Measurements from ENCODE around the gene RPS25.
"Not testable (repeated sequence)": the region's sequence is repeated elsewhere in the genome, so short reads cannot be mapped to it uniquely, and the experiment has no call there.

The RPS25 gene

DNA sequence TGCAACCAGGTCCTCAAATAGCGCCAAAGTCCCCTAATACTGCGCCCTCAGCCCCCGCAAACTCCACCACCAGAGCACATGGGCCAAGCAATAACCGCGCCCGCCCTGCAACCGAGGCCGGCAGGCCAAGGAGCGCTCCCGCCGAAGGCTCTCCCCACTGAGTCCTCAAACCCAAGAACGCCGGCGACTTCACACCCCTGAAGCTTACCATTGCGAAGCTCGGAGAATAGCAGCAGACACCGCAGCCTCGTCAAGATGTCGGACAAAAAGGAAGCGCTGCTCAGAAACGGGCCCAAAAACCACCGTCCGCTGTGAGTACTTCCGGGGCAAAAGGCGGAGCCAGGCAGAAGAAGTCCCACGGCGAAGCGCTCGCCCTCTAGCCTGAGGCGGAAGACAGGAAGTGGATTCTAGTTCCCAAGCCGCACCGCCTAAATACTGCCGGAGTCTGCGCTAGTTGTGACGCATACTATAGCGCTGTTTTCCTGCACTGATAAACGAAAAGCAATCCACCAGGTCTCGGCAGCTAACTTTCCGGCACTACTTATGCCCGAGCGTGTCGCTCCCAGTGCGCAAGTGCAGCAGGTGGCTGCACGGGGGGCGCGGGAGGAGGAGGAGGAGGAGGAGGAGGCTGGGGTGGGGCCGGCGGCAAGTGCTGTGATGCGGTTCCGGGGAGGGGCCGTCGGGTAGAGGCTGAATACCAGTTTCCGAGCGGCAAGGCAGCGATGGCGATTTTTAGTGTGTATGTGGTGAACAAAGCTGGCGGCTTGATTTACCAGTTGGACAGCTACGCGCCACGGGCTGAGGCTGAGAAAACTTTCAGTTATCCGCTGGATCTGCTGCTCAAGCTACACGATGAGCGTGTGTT is at the start of gene RPS25, which contains the start of gene TRAPPC4:
Gene RPS25 (minus strand): TSS at position 270 of the 865 bp plus-strand sequence. CDS start 59 bp downstream, at position 211.
Gene TRAPPC4 (plus strand): TSS at position 693 of the 865 bp plus-strand sequence. CDS start 30 bp downstream, at position 723.
- peak; percentile 97 for DNase-seq

DNA sequence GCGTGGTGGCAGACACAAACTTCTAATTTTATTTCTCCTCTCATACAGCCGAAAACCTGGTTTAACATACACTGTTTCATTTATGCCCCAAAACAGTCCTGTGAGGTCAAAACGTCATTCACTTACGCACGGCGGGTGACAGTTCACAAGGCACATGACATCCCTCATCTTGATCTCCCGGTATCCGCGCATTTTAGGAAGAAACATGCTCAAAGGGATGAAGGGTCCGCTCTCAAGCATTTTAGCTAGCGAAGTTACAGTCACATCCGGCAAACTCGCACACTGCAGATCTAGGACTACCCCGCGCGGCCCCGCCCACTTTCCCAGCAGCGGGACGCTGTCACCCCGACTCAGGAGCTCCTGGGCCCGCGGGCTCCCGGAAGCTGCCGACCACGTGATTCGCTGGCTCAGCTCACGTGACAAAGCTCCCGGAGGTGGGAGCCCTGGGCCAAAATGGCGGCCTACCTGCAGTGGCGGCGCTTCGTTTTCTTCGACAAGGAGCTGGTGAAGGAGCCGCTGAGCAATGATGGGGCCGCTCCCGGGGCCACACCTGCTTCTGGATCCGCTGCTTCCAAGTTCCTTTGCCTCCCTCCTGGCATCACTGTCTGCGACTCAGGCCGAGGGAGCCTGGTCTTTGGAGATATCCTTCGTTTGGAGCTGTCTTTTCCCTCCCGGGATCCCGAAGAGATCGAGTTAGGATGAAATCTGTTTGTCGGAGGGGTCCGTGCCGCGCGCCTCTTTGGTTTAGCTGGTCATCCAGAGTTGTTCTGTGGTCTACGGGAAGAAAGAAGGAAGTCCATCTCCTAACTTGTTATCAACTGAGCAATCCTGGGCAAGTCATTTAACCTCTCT is 49.5 kb upstream of the RPS25 start, which contains the start of gene VPS11:
Gene VPS11 (plus strand): TSS at position 448 of the 852 bp plus-strand sequence. CDS start 6 bp downstream, at position 454.
- DNase-seq = peak; percentile 99

DNA sequence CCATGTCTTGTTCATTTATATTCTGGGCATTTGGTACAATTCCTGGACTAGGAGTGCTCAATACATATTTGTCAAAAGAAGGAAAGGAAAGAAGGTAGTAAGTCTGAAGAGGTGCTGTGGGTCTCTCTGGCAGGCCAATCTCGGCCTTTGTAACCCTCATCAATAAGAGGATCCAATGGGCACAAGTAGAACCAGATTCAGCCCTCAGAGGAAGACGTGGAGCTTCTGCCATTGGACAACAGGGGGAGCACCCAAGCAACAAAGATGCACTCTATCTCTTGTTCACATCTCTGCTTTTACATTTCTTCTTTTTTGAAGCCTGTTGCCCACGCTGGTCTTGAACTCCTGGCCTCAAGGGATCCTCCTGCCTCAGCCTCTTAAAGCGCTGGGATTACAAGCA is 47.2 kb upstream of the RPS25 start:
- peak; percentile 63 for DNase-seq

DNA sequence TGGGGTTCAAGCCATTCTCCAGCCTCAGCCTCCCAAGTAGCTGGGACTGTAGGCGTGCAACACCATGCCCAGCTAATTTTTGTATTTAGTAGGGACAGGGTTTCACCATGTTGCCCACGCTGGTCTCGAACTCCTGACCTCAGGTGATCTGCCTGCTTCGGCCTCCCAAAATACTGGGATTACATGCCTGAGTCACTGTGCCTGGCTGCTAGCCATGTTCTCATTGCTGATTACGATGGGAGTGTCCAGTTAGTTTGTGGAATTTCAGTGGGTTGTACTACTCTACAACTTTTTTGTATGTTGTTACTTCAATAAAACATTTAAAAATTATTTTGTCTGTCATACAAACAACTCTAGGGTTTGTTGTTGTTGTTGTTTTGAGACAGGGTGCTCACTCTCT is 44.6 kb upstream of the RPS25 start:
- DNase-seq = no peak

DNA sequence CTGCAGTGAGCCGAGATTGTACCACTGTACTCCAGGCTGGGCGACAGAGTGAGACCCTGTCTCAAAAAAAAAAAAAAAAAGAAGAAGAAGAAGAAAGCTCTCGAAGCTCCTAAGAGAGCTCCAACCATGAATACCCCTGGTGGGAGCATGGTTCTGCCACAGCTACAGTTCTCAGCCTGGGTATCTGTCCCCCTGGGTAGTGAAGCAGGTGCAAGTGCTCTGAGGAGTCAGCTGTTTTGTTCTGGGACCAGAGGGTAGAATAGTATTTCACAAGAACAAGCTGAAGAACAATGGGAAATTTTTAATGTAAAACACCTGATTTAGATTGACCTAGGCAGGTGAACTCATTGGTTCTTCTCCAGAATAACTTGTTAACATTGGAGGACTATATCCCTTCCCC is 43.1 kb upstream of the RPS25 start:
- DNase-seq = no peak

DNA sequence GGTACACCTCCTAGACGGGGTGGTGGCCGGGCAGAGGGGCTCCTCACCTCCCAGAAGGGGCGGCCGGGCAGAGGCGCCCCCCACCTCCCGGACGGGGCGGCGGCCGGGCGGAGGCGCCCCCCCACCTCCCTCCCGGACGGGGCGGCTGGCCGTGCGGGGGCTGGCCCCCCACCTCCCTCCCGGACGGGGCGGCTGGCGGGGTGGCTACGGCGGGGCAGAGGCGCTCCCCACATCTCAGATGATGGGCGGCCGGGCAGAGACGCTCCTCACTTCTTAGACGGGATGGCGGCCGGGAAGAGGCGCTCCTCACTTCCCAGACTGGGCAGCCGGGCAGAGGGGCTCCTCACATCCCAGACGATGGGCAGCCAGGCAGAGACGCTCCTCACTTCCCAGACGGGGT is 41.0 kb upstream of the RPS25 start:
- not testable (repeated sequence) for DNase-seq

DNA sequence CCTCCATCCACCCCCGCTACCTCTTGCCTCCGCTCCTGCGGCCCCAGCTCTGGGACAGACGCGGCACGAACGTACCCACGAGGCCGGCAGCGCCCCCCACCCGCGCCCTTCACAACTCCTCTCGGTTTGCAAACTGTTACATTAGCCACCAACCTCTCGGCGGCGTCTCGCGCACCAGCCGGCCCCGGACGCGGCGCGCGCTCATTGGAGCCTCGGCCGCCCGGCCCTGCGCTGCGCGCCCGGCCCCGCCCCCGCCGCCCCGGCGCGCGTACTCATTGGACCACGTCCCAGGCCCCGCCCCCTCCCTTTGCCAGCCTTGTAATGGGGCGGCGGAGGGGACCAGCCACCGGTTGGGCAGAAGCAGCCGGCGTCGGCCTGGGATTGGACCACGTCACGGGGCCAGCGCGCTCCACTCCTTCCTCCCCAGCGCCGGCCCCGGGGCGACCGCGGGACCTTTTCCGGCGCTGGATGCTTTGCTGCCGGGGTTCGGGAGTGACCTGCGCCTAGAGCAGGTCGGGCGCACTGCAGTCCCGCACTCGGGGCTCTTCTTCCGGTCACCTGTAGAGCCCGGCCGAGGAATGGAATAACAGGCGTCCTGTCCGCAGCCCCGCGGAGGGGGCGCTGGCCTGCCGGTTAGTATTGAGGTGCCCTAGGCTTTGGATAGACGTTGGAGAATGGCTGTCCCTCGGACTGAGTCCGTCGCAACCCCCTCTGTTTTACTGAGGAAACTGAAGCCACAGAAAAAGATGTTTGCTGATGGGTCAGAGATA is 39.0 kb upstream of the RPS25 start, which contains the start of gene HYOU1:
Gene HYOU1 (minus strand): TSS at position 206 of the 770 bp plus-strand sequence. CDS start 1,045 bp downstream, outside the sequence.
- DNase-seq = peak; percentile 99

DNA sequence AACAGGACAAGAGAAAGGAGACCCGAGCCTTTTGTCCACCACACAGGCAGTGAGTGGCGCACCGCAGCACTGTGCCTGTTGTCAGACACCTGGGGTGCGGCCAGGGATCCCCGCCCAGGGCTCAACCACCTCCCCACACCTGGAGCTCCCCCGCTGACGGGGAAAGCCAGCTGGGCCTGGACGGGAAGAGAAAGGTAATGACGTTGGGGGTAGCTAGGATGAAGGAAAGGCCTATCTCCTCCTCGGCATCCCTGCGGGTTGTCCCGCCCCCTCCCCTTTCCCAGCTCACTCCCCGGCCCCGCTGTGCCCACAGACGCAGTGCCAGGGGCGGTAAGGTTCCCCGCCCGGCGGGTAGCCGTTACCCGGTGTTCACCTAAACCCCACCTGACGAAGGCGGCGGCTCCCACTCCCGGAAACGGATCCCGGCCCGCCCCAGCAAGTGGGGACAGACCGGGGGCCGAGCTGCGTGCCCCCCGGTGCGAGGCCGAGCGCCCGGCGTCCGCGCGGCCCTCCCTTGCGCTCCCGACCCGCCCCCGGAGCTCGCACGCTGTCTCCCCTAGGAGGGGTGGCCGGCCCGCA is 38.4 kb upstream of the RPS25 start:
- peak; percentile 35 for DNase-seq

DNA sequence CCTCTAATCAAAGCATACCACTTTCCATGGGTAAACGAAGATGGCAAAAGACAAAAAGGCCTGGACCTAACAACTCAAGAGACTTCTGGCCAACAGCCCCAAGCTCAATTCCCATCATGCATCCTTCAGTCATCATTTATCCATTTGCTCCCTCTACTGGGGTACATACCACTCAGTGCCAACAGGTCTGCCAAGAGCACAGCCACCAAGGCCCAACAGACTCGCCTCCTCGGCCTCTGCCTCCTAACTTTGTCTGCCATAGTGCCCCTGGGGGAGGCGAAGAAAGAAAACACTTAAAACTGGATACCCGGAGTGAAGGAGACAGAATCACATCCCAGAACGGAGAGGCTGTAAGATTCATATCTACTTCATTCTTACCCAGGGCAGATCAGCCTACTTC is 37.8 kb upstream of the RPS25 start:
- peak; percentile 53 for DNase-seq

DNA sequence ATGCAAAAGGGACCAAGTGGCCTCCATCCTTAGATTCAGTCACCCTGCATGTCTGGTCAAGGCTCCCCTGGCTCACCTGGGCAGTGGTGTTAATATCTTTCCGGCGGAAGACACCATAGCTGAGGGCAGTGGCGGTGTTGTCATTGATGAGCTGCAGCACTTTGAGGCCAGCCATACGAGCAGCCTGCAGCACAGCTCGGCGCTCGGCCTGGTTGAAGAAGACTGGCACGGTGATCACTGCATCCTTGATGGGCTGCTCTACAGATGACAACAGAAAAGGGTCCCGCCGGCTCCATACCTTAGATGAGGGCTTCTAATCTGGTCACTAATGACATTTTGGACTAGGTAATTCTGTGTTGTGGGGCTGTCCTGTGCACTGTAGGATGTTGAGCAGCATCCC is 36.3 kb upstream of the RPS25 start:
- no peak for DNase-seq

DNA sequence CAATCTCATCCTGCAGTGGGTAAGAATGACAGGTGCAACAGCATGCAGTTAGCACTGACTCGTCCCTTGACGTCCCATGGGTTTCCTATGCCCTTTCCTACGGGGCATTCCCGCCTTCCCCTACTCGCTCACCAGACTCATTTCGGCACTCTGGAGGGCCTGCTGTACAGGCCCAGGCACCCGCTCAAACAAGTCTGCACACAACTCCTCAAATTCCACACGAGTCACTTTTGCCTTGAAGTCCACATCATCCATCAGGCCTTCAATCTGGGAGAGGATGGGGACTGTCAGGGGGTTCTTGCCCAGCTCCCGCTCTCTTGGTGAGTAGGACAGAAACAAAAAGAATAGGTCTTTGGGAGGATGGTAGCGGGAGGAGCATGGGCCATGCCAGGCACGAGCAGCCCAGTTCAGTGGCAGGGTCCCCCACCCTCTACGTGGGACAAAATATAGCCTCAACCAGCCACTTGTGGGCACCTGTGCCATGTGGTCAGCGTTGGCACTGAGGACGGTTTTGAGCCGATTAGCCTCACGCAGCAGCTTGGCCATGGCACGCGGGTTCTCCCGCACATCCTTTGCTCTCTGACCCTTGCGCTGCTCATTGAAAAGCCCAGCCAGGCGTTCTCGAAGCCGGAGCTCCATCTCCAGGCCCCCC is 34.1 kb upstream of the RPS25 start:
- no peak for DNase-seq

DNA sequence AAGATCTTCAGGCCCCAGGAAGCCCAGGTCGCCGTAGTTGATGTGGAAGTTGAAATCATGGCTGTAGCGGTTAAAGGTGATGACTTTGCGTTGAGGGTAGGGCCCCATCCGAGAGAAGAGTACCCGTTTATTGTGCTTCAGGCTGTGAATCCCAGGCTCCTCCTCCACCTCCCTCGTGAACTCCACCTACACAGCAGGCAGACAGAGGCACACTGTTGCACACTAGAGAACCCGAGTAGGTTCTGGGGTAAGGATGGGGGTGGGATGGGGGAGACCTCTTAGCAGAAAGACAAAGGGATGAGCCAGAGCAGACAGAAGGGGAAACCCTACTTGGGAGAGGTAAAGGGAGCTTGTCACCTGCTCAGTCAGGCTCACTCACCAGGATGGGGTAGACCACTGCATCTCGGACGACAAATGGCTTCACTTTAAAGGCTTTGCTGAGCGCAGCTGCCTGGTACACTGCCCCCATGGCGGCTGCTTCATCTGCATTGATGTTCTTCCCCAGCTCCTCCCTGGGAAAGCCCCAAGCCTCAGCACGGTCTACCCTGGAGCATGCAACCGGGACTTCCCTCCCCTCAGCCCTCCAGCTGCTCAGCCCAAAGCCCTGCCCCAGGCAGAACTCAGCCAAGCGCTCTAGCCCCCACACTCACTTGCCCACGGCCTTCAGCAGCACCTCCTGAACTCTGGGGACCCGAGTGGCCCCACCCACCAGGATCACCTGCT is 33.5 kb upstream of the RPS25 start:
- peak; percentile 19 for DNase-seq

DNA sequence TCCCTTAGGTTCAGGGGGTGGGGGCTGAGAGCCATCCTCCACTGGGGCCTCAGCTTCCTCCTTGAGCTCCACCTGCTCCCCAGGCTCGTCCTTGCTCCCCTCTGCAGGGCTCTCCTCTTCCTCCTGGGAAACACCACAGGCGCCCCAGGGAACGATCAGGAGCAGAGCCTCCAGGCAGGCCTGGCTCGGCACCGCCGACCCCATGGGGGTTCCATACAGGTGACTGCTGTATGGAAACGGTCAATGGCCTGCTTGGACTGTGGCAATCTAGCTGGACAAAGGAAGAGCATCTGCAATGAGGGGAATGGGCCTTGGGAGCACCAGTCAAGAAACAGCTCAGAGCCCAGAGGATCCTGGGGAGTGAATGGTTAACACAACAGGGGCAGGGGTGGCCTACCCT is 30.9 kb upstream of the RPS25 start:
- no peak for DNase-seq

DNA sequence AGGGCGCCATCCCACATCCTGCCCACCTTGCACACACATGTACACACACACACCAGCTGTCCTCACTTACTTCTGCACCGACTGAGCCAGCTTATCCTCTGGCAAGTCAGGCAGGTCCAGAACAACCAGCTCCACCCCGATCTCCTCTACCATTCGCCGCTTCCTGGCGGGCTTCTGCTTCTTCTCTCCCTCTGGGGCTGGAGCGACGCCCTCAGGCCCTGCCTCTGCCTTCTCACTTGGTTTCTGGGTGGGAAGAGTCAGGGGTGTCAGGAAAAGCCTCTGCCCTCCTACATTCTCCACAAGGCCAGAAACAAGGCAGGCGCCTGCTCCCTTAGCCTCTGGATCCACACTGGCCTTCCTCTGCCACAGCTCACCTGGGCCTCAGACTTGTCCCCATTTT is 30.5 kb upstream of the RPS25 start:
- DNase-seq = no peak

DNA sequence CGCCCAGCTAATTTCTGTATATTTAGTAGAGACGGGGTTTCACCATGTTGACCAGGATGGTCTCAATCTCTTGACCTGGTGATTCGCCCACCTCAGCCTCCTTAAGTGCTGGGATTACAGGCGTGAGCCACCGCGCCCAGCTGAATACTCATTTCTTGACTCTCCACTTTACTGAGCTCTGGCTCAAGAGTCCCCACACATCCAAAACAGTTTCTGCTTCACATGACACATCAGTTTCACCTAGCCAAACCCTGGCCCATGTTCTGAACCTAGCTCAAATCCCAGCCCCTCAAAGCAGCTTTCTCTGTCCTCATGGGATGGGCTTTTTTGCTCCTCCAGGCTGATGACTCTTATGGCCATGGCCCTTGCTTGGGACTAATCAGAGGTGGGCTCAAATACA is 29.1 kb upstream of the RPS25 start:
- DNase-seq = peak; percentile 36

DNA sequence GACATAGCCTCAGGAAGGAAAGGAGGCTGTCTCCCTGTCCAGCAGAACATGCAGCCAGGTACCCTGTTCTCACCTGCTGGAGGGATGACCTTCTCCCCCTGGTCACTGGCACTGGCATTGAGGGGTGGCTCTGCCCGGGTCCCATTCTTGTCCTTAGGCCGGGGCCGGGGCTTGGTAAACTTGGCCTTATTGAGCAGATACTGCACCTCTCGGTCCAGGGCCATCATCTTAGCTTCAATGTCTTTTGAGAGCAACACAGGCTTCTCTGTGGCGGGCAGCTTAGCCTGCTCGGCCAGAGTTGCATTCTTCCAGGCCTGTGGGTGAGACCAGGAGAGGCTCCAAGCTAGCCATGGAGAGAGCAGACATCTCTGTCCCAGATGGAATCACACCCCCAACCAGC is 28.3 kb upstream of the RPS25 start:
- no peak for DNase-seq

DNA sequence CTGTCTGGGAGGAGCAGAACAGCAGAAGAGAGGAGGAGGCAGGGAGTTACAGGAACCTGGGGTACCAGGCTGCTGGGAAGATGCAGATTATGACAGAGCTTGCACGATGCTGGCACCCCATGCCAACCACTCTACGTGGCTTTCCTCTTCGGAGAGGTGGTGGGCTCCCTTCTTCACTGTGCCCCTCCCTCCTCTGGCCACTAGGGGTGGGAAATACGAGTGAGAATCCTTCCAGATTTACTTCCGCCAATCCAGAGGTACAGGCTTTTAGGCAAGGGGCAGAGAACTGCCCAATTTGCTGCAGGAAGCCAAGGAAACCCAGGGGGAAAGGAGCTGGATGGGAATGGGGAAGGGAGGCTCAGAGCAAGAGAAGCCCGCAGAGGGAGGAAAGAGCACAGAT is 26.6 kb upstream of the RPS25 start:
- DNase-seq = no peak

DNA sequence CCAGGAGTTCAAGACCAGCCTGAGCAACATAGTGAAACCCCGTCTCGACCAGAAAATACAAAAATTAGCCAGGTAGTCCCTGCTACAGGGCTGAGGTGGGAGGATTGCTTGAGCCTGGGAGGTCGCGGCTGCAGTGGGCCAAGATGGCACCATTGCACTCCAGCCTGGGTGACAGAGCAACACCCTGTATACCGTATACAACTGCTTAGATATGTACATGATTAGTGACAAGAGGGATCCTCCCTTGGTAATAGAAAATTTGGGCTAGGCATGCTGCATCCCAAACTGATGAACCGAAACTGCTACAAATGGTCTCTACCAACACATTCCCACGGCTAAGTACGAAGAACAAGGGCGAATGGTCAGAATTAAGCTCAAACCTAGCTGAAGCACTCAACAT is 24.8 kb upstream of the RPS25 start:
- DNase-seq = no peak

DNA sequence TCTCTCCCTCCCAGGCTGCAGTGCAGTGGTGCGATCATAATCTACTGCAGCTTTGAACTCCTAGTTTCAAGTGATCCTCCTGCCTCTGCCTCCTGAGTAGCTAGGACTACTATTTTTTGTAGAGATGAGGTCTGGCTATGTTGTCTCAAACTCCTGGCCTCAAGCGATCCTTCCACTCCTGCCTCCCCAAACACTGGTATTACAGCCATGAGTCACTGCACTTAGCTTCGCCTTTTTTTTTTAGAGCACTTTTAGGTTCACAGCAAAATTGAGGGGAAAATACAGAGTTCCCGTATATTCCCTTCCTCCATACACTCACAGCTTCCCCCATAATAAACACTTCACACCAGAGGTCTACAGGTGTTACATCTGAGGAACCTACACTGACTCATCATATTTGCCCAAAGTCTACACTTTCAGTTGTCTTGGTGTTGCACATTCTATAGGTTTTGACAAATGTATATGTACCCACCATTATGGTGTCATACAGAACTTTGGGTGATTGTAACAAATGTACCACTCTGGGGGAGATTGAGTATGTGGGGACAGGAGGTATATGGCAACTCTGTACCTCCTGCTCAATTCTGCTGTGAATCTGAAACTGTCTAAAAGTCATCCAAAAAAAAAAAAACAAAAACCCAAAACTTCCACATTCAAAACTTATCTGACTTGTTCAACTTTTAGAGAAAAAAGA is 23.8 kb upstream of the RPS25 start:
- no peak for DNase-seq

DNA sequence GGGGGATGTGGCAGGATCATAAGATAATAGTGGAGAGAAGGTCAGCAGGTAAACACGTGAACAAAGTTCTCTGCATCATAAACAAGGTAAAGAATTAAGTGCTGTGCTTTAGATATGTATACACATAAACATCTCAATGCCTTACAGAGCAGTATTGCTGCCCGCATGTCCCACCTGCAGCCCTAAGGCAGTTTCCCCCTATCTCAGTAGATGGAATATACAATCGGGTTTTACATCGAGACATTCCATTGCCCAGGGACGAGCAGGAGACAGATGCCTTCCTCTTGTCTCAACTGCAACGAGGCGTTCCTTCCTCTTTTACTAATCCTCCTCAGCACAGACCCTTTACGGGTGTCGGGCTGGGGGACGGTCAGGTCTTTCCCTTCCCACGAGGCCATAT is 21.3 kb upstream of the RPS25 start:
- not testable (repeated sequence) for DNase-seq

Data from activated CD4-positive, alpha-beta T cell treated with anti-CD3 and anti-CD28 coated beads, Interleukin-10, Interleukin-2, amounts not matched to agents 100 ng/mL and 50 ng/mL, durations not matched to agents 16 hours and 8 hours (primary cell).